ENCODE data around the gene FCER1G. TPM values are rescaled to one million over a fixed set of nuclear protein-coding genes. Genes with fewer than 3 reads are reported as not detected.

The FCER1G gene
- 10 to 100 TPM; 12.0 to 16.1 (median 15.4) TPM for polyA plus RNA-seq (ENCODE audit: insufficient read length in 4 of 4)

GRCh38 chr1:161215076-161215475 is at the start of gene FCER1G:
FCER1G (plus strand) TSS chr1:161215295; CDS start chr1:161215322, 27 bp downstream.
- no peak for DNase-seq (ENCODE audit: low read depth in 4 of 4, low spot score in 3 of 4)

- peak; percentile 91 to 98 (median 96) for DNase-seq (ENCODE audit: low read depth in 4 of 4, low spot score in 3 of 4)
Measured at GRCh38 chr1:161165742-161166668, 49.1 kb upstream of the FCER1G start, which contains the start of gene PPOX. PPOX (plus strand) TSS chr1:161166426; CDS start chr1:161166848, 422 bp downstream.

GRCh38 chr1:161166669-161167548 is 48.2 kb upstream of the FCER1G start:
- DNase-seq (ENCODE audit: low read depth in 4 of 4, low spot score in 3 of 4), result no peak

- no peak for DNase-seq (ENCODE audit: low read depth in 4 of 4, low spot score in 3 of 4)
Measured at GRCh38 chr1:161168906-161169305, 46.2 kb upstream of the FCER1G start.

- DNase-seq (ENCODE audit: low read depth in 4 of 4, low spot score in 3 of 4), result no peak
Measured at GRCh38 chr1:161171191-161171590, 43.9 kb upstream of the FCER1G start.

- no peak for DNase-seq (ENCODE audit: low read depth in 4 of 4, low spot score in 3 of 4)
Measured at GRCh38 chr1:161171696-161172095, 43.4 kb upstream of the FCER1G start.

- no peak for DNase-seq (ENCODE audit: low read depth in 4 of 4, low spot score in 3 of 4)
Measured at GRCh38 chr1:161172349-161172748, 42.7 kb upstream of the FCER1G start.

GRCh38 chr1:161172776-161173376 is 42.2 kb upstream of the FCER1G start:
- DNase-seq (ENCODE audit: low read depth in 4 of 4, low spot score in 3 of 4), result no peak

GRCh38 chr1:161173711-161174110 is 41.4 kb upstream of the FCER1G start:
- DNase-seq (ENCODE audit: low read depth in 4 of 4, low spot score in 3 of 4), result no peak

- DNase-seq (ENCODE audit: low read depth in 4 of 4, low spot score in 3 of 4), result no peak
Measured at GRCh38 chr1:161174911-161175310, 40.2 kb upstream of the FCER1G start.

GRCh38 chr1:161175771-161176453 is 39.2 kb upstream of the FCER1G start:
- no peak for DNase-seq (ENCODE audit: low read depth in 4 of 4, low spot score in 3 of 4)

- no peak for DNase-seq (ENCODE audit: low read depth in 4 of 4, low spot score in 3 of 4)
Measured at GRCh38 chr1:161176468-161177111, 38.5 kb upstream of the FCER1G start.

- DNase-seq (ENCODE audit: low read depth in 4 of 4, low spot score in 3 of 4), result peak in 1 of 4 donors; percentile 86
Measured at GRCh38 chr1:161177112-161177935, 37.8 kb upstream of the FCER1G start, which contains the start of gene B4GALT3. B4GALT3 (minus strand) TSS chr1:161177507; CDS start chr1:161176060, 1,447 bp downstream.

- DNase-seq (ENCODE audit: low read depth in 4 of 4, low spot score in 3 of 4), result no peak
Measured at GRCh38 chr1:161177936-161178244, 37.2 kb upstream of the FCER1G start.

- no peak for DNase-seq (ENCODE audit: low read depth in 4 of 4, low spot score in 3 of 4)
Measured at GRCh38 chr1:161179698-161180097, 35.4 kb upstream of the FCER1G start.

GRCh38 chr1:161180639-161181038 is 34.5 kb upstream of the FCER1G start:
- DNase-seq (ENCODE audit: low read depth in 4 of 4, low spot score in 3 of 4), result no peak

- no peak for DNase-seq (ENCODE audit: low read depth in 4 of 4, low spot score in 3 of 4)
Measured at GRCh38 chr1:161182214-161182613, 32.9 kb upstream of the FCER1G start.

- no peak for DNase-seq (ENCODE audit: low read depth in 4 of 4, low spot score in 3 of 4)
Measured at GRCh38 chr1:161185282-161185682, 29.8 kb upstream of the FCER1G start.
